GM12892 (cell line): ENCODE data around the gene TACC3.

Source experiments
- POLR2A ChIP-seq: IDR thresholded peaks from 2 replicates; pipeline ENCODE4 v1.6.1; 2011; ENCODE audit warnings: low read depth, low read length, control low read depth
- TAF1 ChIP-seq: IDR thresholded peaks from 2 replicates; pipeline ENCODE4 v1.6.1; 2011; ENCODE audit warnings: low read depth, mild to moderate bottlenecking, control low read depth, low read length, borderline replicate concordance

DNA sequence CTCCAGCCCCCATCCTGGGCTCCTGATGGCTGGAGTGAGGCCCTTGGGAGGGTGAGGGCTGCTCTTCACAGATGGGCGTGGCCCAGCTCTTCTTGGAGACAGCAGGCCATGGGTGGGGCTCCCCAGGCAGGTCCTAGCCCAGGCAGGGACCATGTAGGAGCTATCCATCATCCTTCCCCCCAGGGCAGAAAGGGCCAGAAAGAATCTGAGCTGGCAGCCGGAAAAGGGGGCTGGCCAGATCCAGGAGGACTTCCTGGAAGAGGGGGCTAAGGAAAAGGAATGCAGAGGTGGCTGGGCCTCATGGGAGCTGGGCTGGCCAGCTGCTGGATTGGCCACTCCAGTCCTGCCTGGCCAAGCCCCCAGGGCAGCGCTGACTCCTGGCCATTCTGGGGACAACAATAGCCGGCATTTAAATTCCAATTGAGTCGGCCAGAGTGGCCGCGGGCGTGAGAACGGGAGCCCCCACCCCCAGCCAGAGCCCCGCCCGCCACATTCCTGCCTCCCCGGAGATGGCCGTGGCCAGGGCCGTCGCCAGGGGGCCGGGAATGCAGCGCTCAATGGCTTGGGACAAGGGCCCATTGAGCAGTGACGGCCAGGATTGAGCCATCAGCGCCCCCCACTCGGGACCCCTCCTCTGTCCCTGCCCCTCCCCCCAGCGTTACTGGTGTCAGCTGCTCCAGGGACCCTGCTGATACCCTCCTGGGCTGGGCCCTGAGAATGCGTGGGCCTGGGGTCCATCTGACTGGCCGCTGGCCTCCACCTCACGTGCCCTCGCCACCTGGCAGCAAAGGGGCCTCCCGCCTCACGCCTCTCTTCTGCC lies 56.7 kb downstream of the TACC3 start:
- TF ChIP-seq POLR2A (no peak), TAF1 (no peak)
